Panc1 (cell line): ENCODE results near the gene THSD7B.

ENCODE experiments used
- POLR2AphosphoS5 ChIP-seq: IDR thresholded peaks from 2 replicates; pipeline ENCODE4 v1.6.1; 2012; ENCODE audit warnings: mild to moderate bottlenecking, low read depth, low read length, moderate library complexity
- SIN3A ChIP-seq: IDR thresholded peaks from 2 replicates; pipeline ENCODE4 v1.6.1; 2012; ENCODE audit warnings: low read depth, mild to moderate bottlenecking, low read length, moderate library complexity, borderline replicate concordance; ENCODE audit not compliant: insufficient read depth
- TCF7L2 ChIP-seq: IDR thresholded peaks from 2 replicates; pipeline ENCODE4 v1.6.1; 2011; ENCODE audit warnings: mild to moderate bottlenecking, low read depth, low read length, inconsistent platforms
- TF ChIP-seq, protein P1 (sequence below): fragments of 450-650 bp; IDR thresholded peaks from 2 replicates; pipeline ENCODE4 v1.5.1; 2017; ENCODE audit warnings: mild to moderate bottlenecking
- TF ChIP-seq, protein P2 (sequence below), 2 experiments: IDR thresholded peaks; 2 replicates each; pipeline ENCODE4 v1.6.1; 2011 to 2012; ENCODE audit warnings: low read depth in 2 of 2, control low read depth in 1 of 2, low read length in 1 of 2, mild to moderate bottlenecking in 1 of 2, moderate library complexity in 1 of 2; ENCODE audit not compliant: insufficient read depth in 1 of 2

DNA sequence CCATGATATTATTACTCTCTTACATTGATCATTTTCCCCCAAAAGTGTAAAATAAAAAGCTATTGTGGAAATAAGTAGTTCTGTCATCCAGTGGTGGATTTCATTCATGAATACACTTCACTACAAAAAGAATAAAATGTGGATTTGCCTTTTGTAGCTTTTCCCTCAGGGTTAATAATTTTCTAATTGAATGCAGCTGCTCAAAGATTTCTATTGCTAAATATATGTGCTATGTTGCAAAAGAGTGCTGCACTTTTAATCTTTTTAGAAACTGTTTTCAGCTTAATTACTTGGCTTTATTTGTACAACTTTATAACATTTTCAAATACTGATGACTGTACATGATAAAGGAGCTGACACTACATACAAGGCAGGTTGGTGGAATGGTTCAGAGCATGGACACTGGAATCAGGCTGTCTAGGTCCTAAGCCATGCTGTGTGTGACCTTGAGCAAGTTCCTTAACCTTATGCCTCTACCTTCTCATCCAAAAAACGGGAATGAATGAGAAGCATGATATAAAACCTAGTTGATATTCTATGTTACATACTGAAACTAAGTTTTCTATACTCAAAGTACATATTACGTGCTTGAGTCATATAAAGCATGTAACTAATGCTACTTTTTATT, 128.8 kb downstream of the THSD7B start:
- TF ChIP-seq POLR2AphosphoS5 (no peak), SIN3A (no peak), TCF7L2 (no peak)
- TF ChIP-seq, protein P1, sequence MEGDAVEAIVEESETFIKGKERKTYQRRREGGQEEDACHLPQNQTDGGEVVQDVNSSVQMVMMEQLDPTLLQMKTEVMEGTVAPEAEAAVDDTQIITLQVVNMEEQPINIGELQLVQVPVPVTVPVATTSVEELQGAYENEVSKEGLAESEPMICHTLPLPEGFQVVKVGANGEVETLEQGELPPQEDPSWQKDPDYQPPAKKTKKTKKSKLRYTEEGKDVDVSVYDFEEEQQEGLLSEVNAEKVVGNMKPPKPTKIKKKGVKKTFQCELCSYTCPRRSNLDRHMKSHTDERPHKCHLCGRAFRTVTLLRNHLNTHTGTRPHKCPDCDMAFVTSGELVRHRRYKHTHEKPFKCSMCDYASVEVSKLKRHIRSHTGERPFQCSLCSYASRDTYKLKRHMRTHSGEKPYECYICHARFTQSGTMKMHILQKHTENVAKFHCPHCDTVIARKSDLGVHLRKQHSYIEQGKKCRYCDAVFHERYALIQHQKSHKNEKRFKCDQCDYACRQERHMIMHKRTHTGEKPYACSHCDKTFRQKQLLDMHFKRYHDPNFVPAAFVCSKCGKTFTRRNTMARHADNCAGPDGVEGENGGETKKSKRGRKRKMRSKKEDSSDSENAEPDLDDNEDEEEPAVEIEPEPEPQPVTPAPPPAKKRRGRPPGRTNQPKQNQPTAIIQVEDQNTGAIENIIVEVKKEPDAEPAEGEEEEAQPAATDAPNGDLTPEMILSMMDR: no peak
- TF ChIP-seq, protein P2, sequence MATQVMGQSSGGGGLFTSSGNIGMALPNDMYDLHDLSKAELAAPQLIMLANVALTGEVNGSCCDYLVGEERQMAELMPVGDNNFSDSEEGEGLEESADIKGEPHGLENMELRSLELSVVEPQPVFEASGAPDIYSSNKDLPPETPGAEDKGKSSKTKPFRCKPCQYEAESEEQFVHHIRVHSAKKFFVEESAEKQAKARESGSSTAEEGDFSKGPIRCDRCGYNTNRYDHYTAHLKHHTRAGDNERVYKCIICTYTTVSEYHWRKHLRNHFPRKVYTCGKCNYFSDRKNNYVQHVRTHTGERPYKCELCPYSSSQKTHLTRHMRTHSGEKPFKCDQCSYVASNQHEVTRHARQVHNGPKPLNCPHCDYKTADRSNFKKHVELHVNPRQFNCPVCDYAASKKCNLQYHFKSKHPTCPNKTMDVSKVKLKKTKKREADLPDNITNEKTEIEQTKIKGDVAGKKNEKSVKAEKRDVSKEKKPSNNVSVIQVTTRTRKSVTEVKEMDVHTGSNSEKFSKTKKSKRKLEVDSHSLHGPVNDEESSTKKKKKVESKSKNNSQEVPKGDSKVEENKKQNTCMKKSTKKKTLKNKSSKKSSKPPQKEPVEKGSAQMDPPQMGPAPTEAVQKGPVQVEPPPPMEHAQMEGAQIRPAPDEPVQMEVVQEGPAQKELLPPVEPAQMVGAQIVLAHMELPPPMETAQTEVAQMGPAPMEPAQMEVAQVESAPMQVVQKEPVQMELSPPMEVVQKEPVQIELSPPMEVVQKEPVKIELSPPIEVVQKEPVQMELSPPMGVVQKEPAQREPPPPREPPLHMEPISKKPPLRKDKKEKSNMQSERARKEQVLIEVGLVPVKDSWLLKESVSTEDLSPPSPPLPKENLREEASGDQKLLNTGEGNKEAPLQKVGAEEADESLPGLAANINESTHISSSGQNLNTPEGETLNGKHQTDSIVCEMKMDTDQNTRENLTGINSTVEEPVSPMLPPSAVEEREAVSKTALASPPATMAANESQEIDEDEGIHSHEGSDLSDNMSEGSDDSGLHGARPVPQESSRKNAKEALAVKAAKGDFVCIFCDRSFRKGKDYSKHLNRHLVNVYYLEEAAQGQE (IDR thresholded peaks at IDR 0.05; ENCODE audit: insufficient read depth in 1 of 2, low read depth in 2 of 2, low read length in 1 of 2): no peak
